Activated CD8-positive, alpha-beta T cell treated with anti-CD3 and anti-CD28 coated beads for 36 hours (primary cell): Measurements from ENCODE around the gene NUP133. TPM values are rescaled to one million over a fixed set of nuclear protein-coding genes. Genes with fewer than 3 reads are reported as not detected.

Source experiments
- ATAC-seq: fragments of 200-7000 bp; cut with Tn5 transposase; one replicate; pipeline ENCODE4 v1.10.0; 2021; ENCODE audit warnings: mild to moderate bottlenecking, moderate library complexity
- CTCF ChIA-PET: fragments of 350-600 bp; sonication (Branson Sonifier 250); formaldehyde crosslinking; loops from one replicate; lab custom pipeline; 2021; ENCODE audit warnings: antibody characterized with exemption; lab: Charles Lee
- POLR2A ChIA-PET: fragments of 350-600 bp; sonication (Branson Sonifier 250); formaldehyde crosslinking; loops from one replicate; lab custom pipeline; 2021; ENCODE audit warnings: antibody characterized with exemption; lab: Charles Lee
- DNase-seq: peaks from one replicate; pipeline ENCODE4 v3.0.0-alpha.2; 2020
- H3K27ac Mint-ChIP-seq: one replicate; pipeline ENCODE4 v1.8.0; 2021; ENCODE audit warnings: mild to moderate bottlenecking, mixed read lengths
- H3K27me3 Mint-ChIP-seq: one replicate; pipeline ENCODE4 v1.8.0; 2021; ENCODE audit warnings: mixed read lengths
- H3K36me3 Mint-ChIP-seq: one replicate; pipeline ENCODE4 v1.8.0; 2021; ENCODE audit warnings: low read depth, mixed read lengths
- H3K4me1 Mint-ChIP-seq: one replicate; pipeline ENCODE4 v1.8.0; 2021; ENCODE audit warnings: low read depth, mixed read lengths
- H3K4me3 Mint-ChIP-seq: one replicate; pipeline ENCODE4 v1.8.0; 2021; ENCODE audit warnings: mild to moderate bottlenecking, moderate library complexity, mixed read lengths
- H3K9me3 Mint-ChIP-seq: one replicate; pipeline ENCODE4 v1.8.0; 2021; ENCODE audit warnings: mixed read lengths
- CTCF ChIP-seq: fragments of 200-600 bp; IDR thresholded peaks from one replicate; pipeline ENCODE4 v1.8.0; 2022; ENCODE audit warnings: antibody characterized with exemption, mild to moderate bottlenecking
- intact Hi-C: fragments of 100-400 bp; cut with micrococcal nuclease; formaldehyde crosslinking; loops from one replicate; pipeline ENCODE4 v1.10.0; 2022
- total RNA-seq, 2 experiments: library from RNA; stranded (reverse); gene quantifications; one replicate each; pipeline ENCODE4 v1.2.3, GENCODE V29; 2021

NUP133 gene
- total RNA-seq, 2 experiments from 2014 or later = 58.9 to 59.7 TPM

GRCh38 chr1:229474509-229474908 is 33.6 kb downstream of the NUP133 start:
- ATAC-seq (no peak), DNase-seq (no peak)
- no peak overlapping the region for H3K4me3 Mint-ChIP-seq
- ChIA-PET POLR2A (no interaction called here), CTCF (interaction anchor here (2.3 kb wide), 1 partner anchor 7 kb away, joined by 10 read pairs; no protein-coding TSS in a partner anchor)
- H3K27me3 Mint-ChIP-seq = no peaks in the 10 kb centered on the region
- no peak overlapping the region for H3K27ac Mint-ChIP-seq
- H3K9me3 Mint-ChIP-seq = no peaks in the 10 kb centered on the region
- no peak for TF ChIP-seq CTCF
- peaks cover 28% of the 10 kb centered on the region for H3K36me3 Mint-ChIP-seq
- intact Hi-C loops = no loop called here
- H3K4me1 Mint-ChIP-seq = no peaks in the 10 kb centered on the region

DNA sequence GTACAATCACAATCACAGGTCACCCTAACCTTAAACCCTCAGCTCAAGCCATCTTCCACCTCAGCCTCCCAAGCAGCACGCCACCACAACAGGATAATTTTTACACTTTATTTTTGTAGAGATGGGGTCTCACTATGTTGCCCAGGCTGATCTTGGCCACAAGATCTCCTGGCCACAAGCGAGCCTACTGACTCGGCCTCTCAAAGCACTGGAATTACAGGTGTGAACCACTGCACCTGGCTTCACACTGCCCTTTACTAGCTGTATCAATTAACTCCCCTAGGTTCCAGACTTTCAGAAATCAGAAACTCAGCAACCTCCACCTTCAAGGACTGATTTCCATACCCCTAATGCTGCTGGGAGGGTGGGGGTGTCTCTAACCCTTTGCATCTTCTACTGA is 37.0 kb downstream of the NUP133 start:
- intact Hi-C loops = no loop called here
- CTCF ChIA-PET = interaction anchor here (2.5 kb wide), 1 partner anchor 11 kb away, joined by 8 read pairs; no protein-coding TSS in a partner anchor

GRCh38 chr1:229470406-229471043 is 37.6 kb downstream of the NUP133 start:
- no peak for TF ChIP-seq CTCF
- CTCF ChIA-PET = interaction anchor here (2.5 kb wide), 1 partner anchor 11 kb away, joined by 8 read pairs; no protein-coding TSS in a partner anchor
- H3K36me3 Mint-ChIP-seq = peaks cover 32% of the 10 kb centered on the region
- no peaks in the 10 kb centered on the region for H3K4me1 Mint-ChIP-seq
- ATAC-seq (no peak), DNase-seq (no peak)
- no peak overlapping the region for H3K27ac Mint-ChIP-seq
- H3K4me3 Mint-ChIP-seq = no peak overlapping the region
- H3K27me3 Mint-ChIP-seq = no peaks in the 10 kb centered on the region
- intact Hi-C loops = no loop called here
- no peaks in the 10 kb centered on the region for H3K9me3 Mint-ChIP-seq
- POLR2A ChIA-PET = no interaction called here

More for the DNA sequence above, 37.0 kb downstream of the NUP133 start:
- Mint-ChIP-seq H3K9me3 (no peaks in the 10 kb centered on the region), H3K36me3 (peaks cover 32% of the 10 kb centered on the region), H3K27me3 (no peaks in the 10 kb centered on the region), H3K4me1 (no peaks in the 10 kb centered on the region), H3K4me3 (no peak overlapping the region), H3K27ac (no peak overlapping the region)
- no peak for TF ChIP-seq CTCF
- no peak for ATAC-seq
- DNase-seq = no peak
- POLR2A ChIA-PET = interaction anchor here (0.6 kb wide), 1 partner anchor 453 kb away, joined by 3 read pairs; no protein-coding TSS in a partner anchor

DNA sequence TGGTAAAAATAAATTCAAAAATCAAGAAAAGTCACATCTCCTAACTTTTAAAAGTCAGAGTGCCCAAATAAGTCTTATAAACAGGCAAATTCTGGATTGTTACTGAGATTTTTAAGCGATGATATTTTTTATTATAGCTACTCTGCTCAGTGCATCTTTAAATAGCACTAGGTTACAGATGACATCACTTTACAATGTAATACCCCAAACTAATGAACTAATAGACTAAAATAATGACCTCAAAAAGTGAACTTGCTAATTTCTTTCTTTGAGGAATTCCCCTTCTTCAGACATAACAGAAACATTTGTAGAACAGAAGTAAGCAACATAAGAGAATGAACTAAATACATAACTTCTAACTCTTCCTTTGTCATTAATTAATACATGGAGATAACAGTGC is 41.3 kb downstream of the NUP133 start:
- no peak overlapping the region for H3K4me3 Mint-ChIP-seq
- H3K27me3 Mint-ChIP-seq = no peaks in the 10 kb centered on the region
- DNase-seq (no peak), ATAC-seq (no peak)
- H3K9me3 Mint-ChIP-seq = no peaks in the 10 kb centered on the region
- ChIA-PET POLR2A (no interaction called here), CTCF (interaction anchor here (1.1 to 1.9 kb wide), 3 partner anchors 9 to 209 kb away, joined by 3 to 7 read pairs (median 4); no protein-coding TSS in a partner anchor)
- H3K27ac Mint-ChIP-seq = no peak overlapping the region
- TF ChIP-seq CTCF = no peak
- H3K36me3 Mint-ChIP-seq = peaks cover 48% of the 10 kb centered on the region
- intact Hi-C loops = no loop called here
- no peaks in the 10 kb centered on the region for H3K4me1 Mint-ChIP-seq

GRCh38 chr1:229464672-229465071 is 43.5 kb downstream of the NUP133 start:
- ChIA-PET CTCF (interaction anchor here (1.0 to 1.8 kb wide), 2 partner anchors 12 to 17 kb away, joined by 3 to 5 read pairs; no protein-coding TSS in a partner anchor), POLR2A (no interaction called here)
- no peak for TF ChIP-seq CTCF
- H3K27ac Mint-ChIP-seq = no peak overlapping the region
- no peak for DNase-seq
- peaks cover 52% of the 10 kb centered on the region for H3K36me3 Mint-ChIP-seq
- no peaks in the 10 kb centered on the region for H3K4me1 Mint-ChIP-seq
- intact Hi-C loops = no loop called here
- H3K9me3 Mint-ChIP-seq = no peaks in the 10 kb centered on the region
- H3K27me3 Mint-ChIP-seq = no peaks in the 10 kb centered on the region
- no peak for ATAC-seq
- H3K4me3 Mint-ChIP-seq = no peak overlapping the region
